HG03066 (cell line): ENCODE data around the gene BID.

Experiments
- ATAC-seq: cut with Tn5 transposase; IDR thresholded peaks from one replicate; pipeline ENCODE4 v1.9.1; 2021; ENCODE audit warnings: low read depth; ENCODE audit not compliant: unreplicated experiment

Gene BID

GRCh38 chr22:17741866-17742526 lies 32.3 kb downstream of the BID start:
- ATAC-seq = no peak

- no peak for ATAC-seq
These were observed 34.9 kb downstream of the BID start for GRCh38 chr22:17739196-17739975.

GRCh38 chr22:17738386-17739128 lies 35.7 kb downstream of the BID start:
- no peak for ATAC-seq

GRCh38 chr22:17734187-17734586 lies 40.1 kb downstream of the BID start:
- ATAC-seq = no peak

- ATAC-seq = no peak
These were observed 40.8 kb downstream of the BID start for GRCh38 chr22:17733466-17733865.

GRCh38 chr22:17732251-17732854 lies 41.9 kb downstream of the BID start:
- no peak for ATAC-seq

GRCh38 chr22:17729561-17729960 lies 44.7 kb downstream of the BID start:
- ATAC-seq = no peak

- no peak for ATAC-seq
These were observed 45.5 kb downstream of the BID start for GRCh38 chr22:17728786-17729185.

GRCh38 chr22:17726928-17727897 lies 47.1 kb downstream of the BID start:
- ATAC-seq = no peak

GRCh38 chr22:17726006-17726927 lies 48.0 kb downstream of the BID start:
- ATAC-seq = no peak

- no peak for ATAC-seq
These were observed 48.8 kb downstream of the BID start for GRCh38 chr22:17725500-17725796.

- ATAC-seq = no peak
These were observed 49.4 kb downstream of the BID start for GRCh38 chr22:17724678-17725499.

- ATAC-seq = no peak
These were observed 50.0 kb downstream of the BID start for GRCh38 chr22:17724241-17724640.

GRCh38 chr22:17719911-17720310 lies 54.4 kb downstream of the BID start:
- ATAC-seq = no peak

GRCh38 chr22:17717708-17718107 lies 56.6 kb downstream of the BID start:
- ATAC-seq = no peak

GRCh38 chr22:17716529-17716928 lies 57.7 kb downstream of the BID start:
- ATAC-seq = no peak

- ATAC-seq = no peak
These were observed 61.8 kb downstream of the BID start for GRCh38 chr22:17712441-17712840.

- ATAC-seq = no peak
These were observed 64.2 kb downstream of the BID start for GRCh38 chr22:17710023-17710422.
